Peyer's patch (tissue), 4 donors: ENCODE data around the gene WWTR1.

ENCODE experiments used
- CTCF ChIP-seq, 6 experiments: fragments of 450-650 bp in 4 of 6; fragments of 200-600 bp in 2 of 6; sonication (generic) in 1 of 6; IDR thresholded peaks; one replicate each; pipeline ENCODE4 v1.5.1; 2017 to 2019; ENCODE audit warnings: antibody characterized with exemption in 6 of 6, mild to moderate bottlenecking in 3 of 6, moderate library complexity in 1 of 6
- POLR2A ChIP-seq, 2 donors: fragments of 450-650 bp; IDR thresholded peaks; one replicate each; pipeline ENCODE4 v1.5.1; 2017; ENCODE audit warnings: antibody characterized with exemption in 2 of 2, mild to moderate bottlenecking in 2 of 2, moderate library complexity in 2 of 2

GRCh38 chr3:149480326-149481017 is 177.4 kb downstream of the WWTR1 start:
- TF ChIP-seq CTCF (IDR thresholded peaks at IDR 0.05), result peak in 5 of 6 experiments; percentile 38 to 89 (median 78)
- TF ChIP-seq POLR2A (IDR thresholded peaks at IDR 0.05), result no peak
